ENCODE measurements around the gene AMZ2.

Gene AMZ2

DNA sequence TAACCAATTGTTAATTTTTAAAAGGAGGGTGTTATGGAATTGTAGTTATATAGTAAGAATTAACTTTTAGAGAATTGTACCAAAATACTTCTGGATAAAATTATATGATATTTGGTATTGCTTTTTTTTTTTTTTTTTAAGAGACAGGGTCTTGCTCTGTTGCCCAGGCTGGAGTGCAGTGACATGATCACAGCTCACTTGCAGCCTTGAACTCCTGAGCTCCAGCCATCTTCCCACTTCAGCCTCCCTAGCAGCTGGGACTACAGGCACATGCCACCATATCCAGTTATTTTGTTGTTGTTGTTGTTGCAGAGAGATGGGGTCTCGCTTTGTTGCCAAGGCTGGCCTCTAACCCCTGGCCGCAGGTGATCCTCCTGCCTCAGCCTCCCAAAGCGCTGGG lies 52.0 kb downstream of the AMZ2 start:
- peak overlapping the region; percentile 34 for H3K27ac ChIP-seq
- TF ChIP-seq ZFX (IDR thresholded peaks at IDR 0.05), result no peak
- no peak for TF ChIP-seq CTCF (conservative IDR thresholded peaks at IDR 0.05)

DNA sequence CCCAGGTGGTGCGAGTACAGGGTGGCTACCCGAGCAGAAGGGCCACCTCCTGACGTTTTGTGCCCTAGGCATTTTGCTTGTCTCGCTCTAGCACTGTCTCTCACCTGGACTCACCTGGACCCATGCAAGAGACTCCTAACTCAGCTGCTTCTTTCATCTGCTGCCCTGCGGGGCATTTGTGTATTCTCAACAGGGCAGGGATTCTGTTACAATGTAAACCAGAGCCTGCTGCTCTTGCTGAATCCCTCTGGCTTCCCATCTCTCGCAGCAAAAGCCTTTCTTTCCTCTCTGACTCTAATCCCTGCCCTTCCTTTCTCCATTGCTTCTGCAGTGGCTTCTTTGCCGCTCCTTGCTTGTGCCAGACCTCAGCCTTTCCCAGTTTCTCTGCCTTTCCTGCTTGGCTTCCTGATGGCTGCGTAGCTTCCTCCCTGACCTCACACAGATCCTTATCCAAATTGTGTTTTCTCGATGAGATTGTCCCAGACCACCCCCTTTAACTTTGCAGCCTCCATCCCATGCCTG lies 53.7 kb downstream of the AMZ2 start:
- no peak for TF ChIP-seq ZFX (IDR thresholded peaks at IDR 0.05)
- TF ChIP-seq CTCF (conservative IDR thresholded peaks at IDR 0.05), result no peak
- peak overlapping the region; percentile 9; the same call in 1 of the 2 replicates for H3K27ac ChIP-seq

DNA sequence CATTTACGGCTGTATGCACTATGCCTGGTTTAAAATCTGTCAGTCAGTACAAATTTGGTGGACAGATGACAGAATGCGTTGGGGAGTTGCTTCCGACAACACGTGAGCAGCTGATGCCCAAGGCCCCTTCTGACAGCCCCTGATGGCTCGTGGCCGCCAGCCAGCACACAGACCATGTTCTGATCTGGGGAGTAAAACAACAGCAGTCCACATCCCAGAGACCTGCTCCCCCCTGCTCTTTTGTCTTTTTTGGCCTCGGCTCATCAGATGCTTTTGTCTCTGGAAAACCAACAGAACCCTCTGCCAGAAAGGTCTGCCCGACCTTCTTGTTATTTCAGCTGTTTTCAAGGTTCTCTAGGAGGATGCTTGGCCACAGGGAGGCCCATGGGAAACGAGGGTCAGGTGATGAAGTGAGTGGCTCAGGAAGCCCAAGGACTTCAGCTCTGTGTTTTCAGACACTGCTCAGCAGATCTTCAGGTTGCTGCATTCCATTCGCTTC lies 54.3 kb downstream of the AMZ2 start:
- 0 out of 2 replicates have a peak overlapping the region, but pooled peaks have one; percentile 9 for H3K27ac ChIP-seq
- TF ChIP-seq CTCF (conservative IDR thresholded peaks at IDR 0.05), result no peak
- TF ChIP-seq ZFX (IDR thresholded peaks at IDR 0.05), result no peak

GRCh38 chr17:68302666-68303065 lies 54.8 kb downstream of the AMZ2 start:
- no peak for TF ChIP-seq CTCF (conservative IDR thresholded peaks at IDR 0.05)
- TF ChIP-seq ZFX (IDR thresholded peaks at IDR 0.05), result no peak
- H3K27ac ChIP-seq, result 0 out of 2 replicates have a peak overlapping the region, but pooled peaks have one; percentile 9

DNA sequence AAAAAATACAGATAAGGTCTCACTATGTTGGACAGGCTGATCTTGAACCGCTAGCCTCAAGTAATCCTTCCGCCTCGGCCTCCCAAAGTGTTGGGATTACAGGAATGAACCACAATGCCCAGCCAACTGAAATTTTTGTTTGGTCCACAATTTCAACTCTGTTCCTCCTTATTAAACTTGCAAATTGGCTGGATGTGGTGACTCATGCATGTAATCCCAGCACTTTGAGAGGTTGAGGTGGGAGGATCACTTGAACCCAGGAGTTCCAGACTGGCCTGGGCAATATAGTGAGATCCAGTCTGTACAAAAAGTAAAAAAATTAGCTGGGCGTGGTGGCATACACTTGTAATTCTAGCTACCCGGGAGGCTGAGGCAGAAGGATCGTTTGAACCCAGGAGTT lies 56.9 kb downstream of the AMZ2 start:
- TF ChIP-seq CTCF (conservative IDR thresholded peaks at IDR 0.05) (no peak), ZFX (IDR thresholded peaks at IDR 0.05) (no peak)
- no peak overlapping the region for H3K27ac ChIP-seq

- TF ChIP-seq CTCF (conservative IDR thresholded peaks at IDR 0.05) (no peak), ZFX (IDR thresholded peaks at IDR 0.05) (no peak)
- H3K27ac ChIP-seq, result no peak overlapping the region
These were observed 57.3 kb downstream of the AMZ2 start for GRCh38 chr17:68305142-68305541.
